HAP-1 (cell line): ENCODE results near the gene APOD.
"Not testable (repeated sequence)": the region's sequence is repeated elsewhere in the genome, so short reads cannot be mapped to it uniquely, and the experiment has no call there.

Experiments
- DNase-seq, 2 experiments: peaks; one replicate each; pipeline ENCODE4 v3.0.0-alpha.2; 2016 to 2020; ENCODE audit warnings: low spot score in 2 of 2
- H3K27me3 ChIP-seq: fragments of 250-450 bp; sonication (Bioruptor Pico); 2 replicates; pipeline ENCODE4 v1.5.1; 2020; ENCODE audit warnings: low read depth, mild to moderate bottlenecking, moderate library complexity
- H3K36me3 ChIP-seq: fragments of 250-450 bp; sonication (Bioruptor Pico); replicated peaks from 2 replicates; pipeline ENCODE4 v1.5.1; 2020; ENCODE audit warnings: mild to moderate bottlenecking
- H3K4me1 ChIP-seq: fragments of 250-450 bp; sonication (Bioruptor Pico); 2 replicates; pipeline ENCODE4 v1.5.1; 2020; ENCODE audit warnings: mild to moderate bottlenecking
- H3K4me3 ChIP-seq: fragments of 250-450 bp; sonication (Bioruptor Pico); 2 replicates; pipeline ENCODE4 v1.5.1; 2020; ENCODE audit warnings: mild to moderate bottlenecking, moderate library complexity
- H3K9me3 ChIP-seq: fragments of 250-450 bp; sonication (Bioruptor Pico); 2 replicates; pipeline ENCODE4 v1.5.1; 2020; ENCODE audit warnings: mild to moderate bottlenecking, moderate library complexity
- in situ Hi-C: fragments of 300-500 bp; cut with MboI; formaldehyde crosslinking; loops from 3 replicates; pipeline ENCODE4 v1.14.3; 2020; ENCODE audit warnings: low sequenced_read_pairs, inconsistent platforms, mixed read lengths

The APOD gene

DNA sequence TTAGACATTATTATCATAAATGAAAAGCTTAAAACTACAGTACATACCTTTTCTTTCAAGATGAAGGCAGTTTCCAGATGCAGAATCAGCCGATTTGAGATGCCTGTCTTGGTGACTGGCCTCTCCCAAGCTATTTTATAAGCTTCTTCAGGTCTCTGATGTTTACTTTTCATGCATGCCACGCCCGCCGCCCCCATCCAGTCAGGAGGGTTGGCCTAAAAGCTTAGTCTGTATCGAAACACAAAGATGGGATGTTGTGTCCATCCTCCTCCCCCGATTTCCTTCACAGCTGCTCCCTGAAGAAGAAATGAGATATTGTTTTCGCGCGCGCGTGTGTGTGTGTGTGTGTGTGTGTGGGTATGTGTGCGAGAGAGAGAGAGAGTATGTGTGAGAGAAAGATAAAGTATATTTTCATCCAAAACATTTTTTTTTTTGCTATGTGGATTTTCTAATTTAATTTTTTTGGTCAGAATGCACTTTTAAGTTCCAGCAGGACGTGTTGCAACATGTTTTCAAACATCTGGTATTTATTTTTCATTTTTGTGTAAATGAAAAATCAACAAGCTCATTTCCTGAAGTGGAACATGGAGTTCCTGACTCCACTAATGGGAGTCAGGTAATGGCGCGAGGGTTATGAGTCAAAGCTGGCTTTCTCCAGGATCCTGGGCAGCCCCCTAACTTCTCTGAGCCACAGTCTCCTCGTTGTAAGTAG is at the start of gene APOD:
TSS of gene APOD (minus strand) at position 110 of the 712 bp plus-strand sequence. CDS start 4,479 bp downstream, outside the sequence.
- Histone ChIP-seq H3K9me3 (no peaks in the 10 kb centered on the region), H3K4me1 (no peaks in the 10 kb centered on the region), H3K27me3 (no peaks in the 10 kb centered on the region), H3K4me3 (no peak within 1 kb of the TSS), H3K36me3 (no peaks in the 10 kb centered on the region)
- in situ Hi-C loops = no loop called here
- DNase-seq = peak in 1 of 2 experiments; percentile 40

GRCh38 chr3:195633351-195633750 is 49.6 kb upstream of the APOD start:
- H3K9me3 ChIP-seq, H3K36me3 ChIP-seq, H3K4me1 ChIP-seq, in situ Hi-C loops, H3K27me3 ChIP-seq, H3K4me3 ChIP-seq, DNase-seq: not testable (repeated sequence)

DNA sequence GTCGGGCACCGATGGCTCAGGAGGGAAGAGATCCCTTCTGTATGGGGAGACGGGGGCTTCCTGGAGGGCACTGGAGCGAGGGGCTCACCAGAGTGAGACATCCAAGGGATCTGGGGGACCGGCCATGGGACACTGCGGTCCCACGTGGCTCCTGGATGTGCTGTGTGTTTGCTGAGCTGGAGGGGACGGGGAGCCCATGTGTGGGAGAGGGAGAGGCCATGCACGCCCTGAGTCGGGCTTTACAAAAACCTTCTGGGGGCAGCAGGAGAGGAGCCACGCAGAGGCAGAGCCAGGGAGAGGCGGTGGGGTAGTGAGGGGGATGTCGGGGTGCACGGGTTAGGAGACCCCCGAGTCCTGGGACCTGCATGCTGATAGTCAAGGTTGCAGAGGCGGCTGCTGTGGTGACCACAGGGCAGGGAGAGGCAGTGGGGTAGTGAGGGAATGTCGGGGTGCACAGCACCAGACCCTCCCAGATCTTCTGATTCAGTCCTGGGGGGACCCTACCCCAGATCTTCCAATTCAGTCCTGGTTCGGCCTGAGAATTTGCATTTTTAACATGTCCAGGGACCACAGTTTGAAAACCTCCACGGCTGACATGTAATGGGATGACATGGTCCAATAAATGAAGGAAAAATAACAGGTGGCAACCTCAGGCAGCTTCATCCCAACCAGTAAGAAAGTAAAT is 48.9 kb upstream of the APOD start:
- H3K36me3 ChIP-seq, H3K4me1 ChIP-seq, H3K9me3 ChIP-seq, H3K27me3 ChIP-seq, DNase-seq, H3K4me3 ChIP-seq, in situ Hi-C loops: not testable (repeated sequence)

GRCh38 chr3:195632046-195632445 is 48.3 kb upstream of the APOD start:
- in situ Hi-C loops, H3K9me3 ChIP-seq, DNase-seq, H3K27me3 ChIP-seq, H3K36me3 ChIP-seq, H3K4me3 ChIP-seq, H3K4me1 ChIP-seq: not testable (repeated sequence)

- in situ Hi-C loops, H3K36me3 ChIP-seq, H3K27me3 ChIP-seq, H3K9me3 ChIP-seq, H3K4me3 ChIP-seq, H3K4me1 ChIP-seq, DNase-seq: not testable (repeated sequence)
Measured at GRCh38 chr3:195630938-195631495, 47.3 kb upstream of the APOD start.

DNA sequence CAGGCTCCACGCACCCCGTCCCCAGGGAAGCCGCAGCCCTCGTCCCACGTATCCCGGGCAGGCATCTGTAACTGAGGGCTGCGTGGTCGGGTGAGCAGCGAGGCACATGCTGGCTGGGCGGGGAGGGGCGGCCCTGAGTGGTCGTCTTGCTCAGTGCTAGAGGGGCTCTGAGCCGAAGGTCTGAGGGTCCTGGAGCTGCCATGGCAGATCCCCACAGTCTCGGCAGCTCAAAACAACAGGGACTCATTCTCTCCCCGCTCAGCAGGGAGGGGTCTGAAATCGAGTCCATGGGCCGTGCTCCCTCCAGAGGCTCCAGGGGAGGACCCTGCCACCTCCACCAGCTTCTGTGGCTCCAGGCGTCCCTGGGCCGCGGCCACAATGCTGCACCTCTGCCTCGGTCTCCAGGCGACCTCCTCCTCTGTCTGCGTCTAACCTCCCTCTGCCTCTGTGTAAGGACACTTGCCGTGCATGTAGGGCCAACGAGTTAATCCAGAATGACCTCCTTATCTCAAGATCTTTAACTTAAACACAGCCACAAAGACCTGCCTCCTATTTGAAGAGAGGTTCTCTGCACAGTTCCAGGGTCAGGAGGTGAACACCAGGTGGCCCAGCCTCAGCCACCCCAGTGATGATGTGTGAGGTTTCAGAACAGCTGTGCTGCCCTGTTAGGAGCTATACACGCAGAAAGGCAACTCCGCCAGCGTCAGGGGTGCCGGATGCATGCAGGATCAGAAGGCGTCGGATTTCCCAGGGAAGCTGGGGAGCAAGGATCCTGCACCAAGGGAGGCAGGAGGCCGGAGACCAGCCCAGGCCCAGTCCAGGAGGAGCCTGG is 46.6 kb upstream of the APOD start:
- DNase-seq, in situ Hi-C loops, H3K4me3 ChIP-seq, H3K9me3 ChIP-seq, H3K4me1 ChIP-seq, H3K36me3 ChIP-seq, H3K27me3 ChIP-seq: not testable (repeated sequence)

DNA sequence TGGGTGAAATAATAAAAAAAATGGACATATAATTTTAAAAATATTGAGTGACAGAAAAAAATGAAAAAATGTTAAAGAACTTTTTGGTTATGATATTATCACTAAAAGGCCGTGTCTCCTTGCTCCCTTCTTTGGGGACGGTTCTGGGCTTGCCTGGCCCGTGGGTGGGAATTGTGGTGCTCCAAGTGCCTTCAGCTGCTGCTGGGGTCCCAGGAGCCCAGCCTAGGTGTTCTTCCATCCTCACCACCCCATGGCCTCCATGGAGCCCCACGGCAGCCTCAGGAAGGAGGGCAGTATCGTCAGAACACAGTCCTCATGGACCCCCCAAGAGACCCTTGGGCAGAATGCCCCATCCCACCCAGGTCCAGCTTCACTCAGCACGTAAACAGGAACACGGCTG is 45.9 kb upstream of the APOD start:
- H3K4me3 ChIP-seq, H3K9me3 ChIP-seq, DNase-seq, H3K4me1 ChIP-seq, H3K27me3 ChIP-seq, in situ Hi-C loops, H3K36me3 ChIP-seq: not testable (repeated sequence)

GRCh38 chr3:195628386-195628920 is 44.7 kb upstream of the APOD start:
- in situ Hi-C loops, H3K4me3 ChIP-seq, H3K4me1 ChIP-seq, H3K36me3 ChIP-seq, DNase-seq, H3K9me3 ChIP-seq, H3K27me3 ChIP-seq: not testable (repeated sequence)

GRCh38 chr3:195627515-195628385 is 44.0 kb upstream of the APOD start:
- in situ Hi-C loops, H3K4me3 ChIP-seq, H3K9me3 ChIP-seq, H3K36me3 ChIP-seq, H3K4me1 ChIP-seq, H3K27me3 ChIP-seq, DNase-seq: not testable (repeated sequence)

DNA sequence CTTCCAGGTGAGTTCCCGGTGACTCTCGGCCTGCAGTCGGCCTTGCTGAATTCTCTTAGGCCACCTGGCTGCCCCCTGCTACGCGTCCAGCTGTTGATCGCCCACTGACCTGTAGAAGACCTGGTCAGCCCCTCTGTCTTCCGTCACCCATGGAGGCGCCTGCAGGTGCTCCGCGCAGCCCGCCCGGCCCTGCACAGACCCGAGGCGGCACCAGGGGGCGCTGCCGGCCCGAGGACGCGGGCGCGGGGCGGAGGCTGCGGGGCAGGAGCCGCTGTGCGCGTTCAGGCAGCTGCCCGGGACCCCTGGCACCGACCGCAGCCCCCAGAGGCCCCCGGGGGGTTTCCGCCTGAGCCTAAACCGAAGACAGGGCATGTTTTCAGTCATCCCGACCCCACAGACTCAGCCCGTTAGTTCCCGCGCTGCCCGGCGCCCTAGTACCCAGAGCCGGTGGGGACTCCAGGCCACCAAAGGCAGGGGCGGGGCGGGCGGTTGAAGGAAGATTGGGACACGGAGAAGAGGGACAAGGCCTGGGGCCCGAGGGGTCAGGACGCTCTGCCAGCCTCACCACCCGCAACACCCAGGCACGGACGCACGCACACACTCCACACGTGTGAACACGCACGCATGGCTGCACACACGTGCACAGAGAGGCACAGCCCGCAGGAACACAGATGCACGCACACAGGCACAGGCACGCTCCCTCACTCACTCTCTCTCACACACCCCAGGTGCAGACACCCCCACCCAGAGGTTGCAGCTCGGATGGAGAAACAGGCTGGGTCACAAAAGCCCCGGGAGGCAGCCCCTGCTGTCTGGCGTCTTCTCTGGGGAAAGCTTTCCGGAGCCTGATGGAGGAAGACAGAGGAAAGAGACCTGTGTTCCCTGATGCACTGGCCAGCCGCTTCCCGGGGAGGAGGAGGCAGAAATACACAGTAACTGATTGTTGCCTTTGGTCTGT is 41.1 kb upstream of the APOD start:
- H3K27me3 ChIP-seq, H3K36me3 ChIP-seq, in situ Hi-C loops, H3K4me1 ChIP-seq, DNase-seq, H3K4me3 ChIP-seq, H3K9me3 ChIP-seq: not testable (repeated sequence)

- DNase-seq, H3K4me1 ChIP-seq, H3K9me3 ChIP-seq, H3K36me3 ChIP-seq, in situ Hi-C loops, H3K27me3 ChIP-seq, H3K4me3 ChIP-seq: not testable (repeated sequence)
Measured at GRCh38 chr3:195624171-195624570, 40.4 kb upstream of the APOD start.

DNA sequence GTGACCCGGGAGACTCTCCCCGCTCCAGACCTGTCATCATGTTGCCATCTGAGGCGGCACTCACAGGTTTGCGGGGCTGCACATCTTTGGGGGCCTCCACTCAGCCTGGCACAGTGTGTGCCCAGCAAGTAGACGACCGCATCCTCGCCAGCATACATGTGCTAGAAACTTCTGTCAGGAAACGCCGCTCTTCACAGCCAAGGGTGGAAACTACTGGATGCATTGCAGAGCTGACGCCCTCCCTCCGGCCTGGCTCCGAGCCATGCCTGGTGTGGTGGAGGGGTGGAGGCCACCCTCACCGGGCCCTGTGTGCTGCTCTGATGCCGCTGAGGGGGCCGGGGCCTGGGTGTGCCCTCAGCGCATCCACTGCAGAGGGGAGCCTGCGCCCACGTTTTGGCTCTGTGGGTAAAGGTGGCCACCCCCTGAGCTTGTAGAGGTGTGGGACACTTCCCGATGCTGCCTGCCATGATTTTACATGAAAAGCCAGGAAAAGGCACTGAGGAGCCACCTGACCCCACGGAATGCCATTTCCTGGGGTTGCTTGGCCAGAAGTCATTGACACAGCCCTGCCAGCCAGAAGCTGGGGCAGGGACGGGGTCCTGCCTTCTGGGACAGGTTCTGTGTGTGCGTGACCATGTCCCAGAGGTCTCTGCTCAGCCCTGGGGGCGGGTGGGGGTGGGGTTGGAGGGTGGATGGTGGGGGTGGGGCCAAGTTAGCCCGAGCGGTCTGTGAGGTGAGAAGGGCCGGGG is 39.7 kb upstream of the APOD start:
- DNase-seq, H3K9me3 ChIP-seq, H3K27me3 ChIP-seq, H3K4me3 ChIP-seq, in situ Hi-C loops, H3K36me3 ChIP-seq, H3K4me1 ChIP-seq: not testable (repeated sequence)
